ACC112 (cell line): ENCODE measurements around the gene GNAZ.

ENCODE experiments used
- H2AFZ ChIP-seq: fragments of 200-600 bp; sonication (generic); one replicate; pipeline ENCODE4 v1.6.0; 2017; ENCODE audit warnings: antibody characterized with exemption, low read length; ENCODE audit not compliant: unreplicated experiment
- H3K27ac ChIP-seq: fragments of 200-600 bp; sonication (generic); 2 replicates; pipeline ENCODE4 v1.5.1; 2014; ENCODE audit warnings: low read depth, mild to moderate bottlenecking, antibody characterized with exemption, low read length, moderate library complexity
- H3K27me3 ChIP-seq: fragments of 200-600 bp; sonication (generic); 2 replicates; pipeline ENCODE4 v1.6.1; 2014; ENCODE audit warnings: mild to moderate bottlenecking, antibody characterized with exemption, low read length, moderate library complexity, mixed read lengths; ENCODE audit not compliant: insufficient read depth
- H3K36me3 ChIP-seq: fragments of 200-600 bp; sonication (generic); 2 replicates; pipeline ENCODE4 v1.6.1; 2016; ENCODE audit warnings: mild to moderate bottlenecking, antibody characterized with exemption, low read length, moderate library complexity, mixed read lengths; ENCODE audit not compliant: insufficient read depth
- H3K4me1 ChIP-seq: fragments of 200-600 bp; sonication (generic); one replicate; pipeline ENCODE4 v1.6.1; 2016; ENCODE audit warnings: low read length, mixed read lengths; ENCODE audit not compliant: insufficient read depth, unreplicated experiment, control insufficient read depth
- H3K4me3 ChIP-seq: fragments of 200-600 bp; sonication (generic); 2 replicates; pipeline ENCODE4 v1.5.1; 2014; ENCODE audit warnings: mild to moderate bottlenecking, low read depth, low read length
- H3K79me2 ChIP-seq: fragments of 200-600 bp; sonication (generic); one replicate; pipeline ENCODE4 v1.6.0; 2016; ENCODE audit warnings: low read length; ENCODE audit not compliant: control insufficient read depth, unreplicated experiment, insufficient read depth

GNAZ gene

DNA sequence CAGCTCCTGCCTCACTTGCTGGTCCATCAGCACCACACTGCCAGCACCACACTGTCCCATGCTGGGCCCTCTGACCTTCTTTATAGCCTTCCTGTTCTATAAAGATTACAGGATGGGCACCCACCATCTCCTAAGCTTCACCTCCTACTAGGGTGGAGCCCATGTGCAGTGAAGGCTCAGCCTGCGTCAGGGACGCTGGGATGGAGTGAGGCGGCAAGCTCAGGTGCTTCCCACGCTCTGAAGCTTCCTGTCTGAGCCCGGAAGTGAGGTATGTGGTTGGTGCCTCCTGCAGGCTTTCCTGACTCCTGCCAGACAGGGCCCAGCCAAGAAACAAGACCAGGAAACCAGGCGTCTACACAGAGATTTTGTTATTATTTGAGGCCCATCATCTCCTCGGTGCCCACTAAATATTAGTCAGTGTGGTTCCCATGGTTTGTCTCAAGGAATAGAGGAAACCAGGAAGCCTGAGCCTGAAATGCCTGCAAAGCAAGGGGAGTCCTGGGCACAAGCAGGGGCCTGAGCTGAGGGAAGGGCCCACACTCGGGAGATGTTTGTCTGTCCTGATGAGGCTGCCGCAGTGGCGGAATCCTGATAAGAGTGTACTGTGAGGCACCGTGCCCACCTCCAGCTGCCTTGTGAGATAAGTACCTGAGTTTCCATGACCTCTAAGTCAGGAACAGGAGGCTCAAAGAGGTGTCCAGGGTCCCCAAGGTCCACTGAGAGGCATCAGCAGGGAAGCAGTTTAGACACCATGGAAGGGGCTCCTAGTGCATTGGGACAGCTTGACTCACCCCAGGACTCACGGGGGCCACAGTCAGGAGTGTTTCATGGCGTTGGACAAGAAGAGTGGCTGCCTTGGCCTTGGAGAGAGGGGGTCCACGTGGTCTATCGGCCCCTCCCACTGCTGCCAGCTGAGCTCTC lies 49.4 kb downstream of the GNAZ start:
- Histone ChIP-seq H3K27me3 (no peaks in the 10 kb centered on the region), H3K27ac (no peak overlapping the region), H3K79me2 (no peaks in the 10 kb centered on the region), H2AFZ (no peak overlapping the region), H3K4me3 (no peak overlapping the region), H3K36me3 (no peaks in the 10 kb centered on the region), H3K4me1 (no peaks in the 10 kb centered on the region)

DNA sequence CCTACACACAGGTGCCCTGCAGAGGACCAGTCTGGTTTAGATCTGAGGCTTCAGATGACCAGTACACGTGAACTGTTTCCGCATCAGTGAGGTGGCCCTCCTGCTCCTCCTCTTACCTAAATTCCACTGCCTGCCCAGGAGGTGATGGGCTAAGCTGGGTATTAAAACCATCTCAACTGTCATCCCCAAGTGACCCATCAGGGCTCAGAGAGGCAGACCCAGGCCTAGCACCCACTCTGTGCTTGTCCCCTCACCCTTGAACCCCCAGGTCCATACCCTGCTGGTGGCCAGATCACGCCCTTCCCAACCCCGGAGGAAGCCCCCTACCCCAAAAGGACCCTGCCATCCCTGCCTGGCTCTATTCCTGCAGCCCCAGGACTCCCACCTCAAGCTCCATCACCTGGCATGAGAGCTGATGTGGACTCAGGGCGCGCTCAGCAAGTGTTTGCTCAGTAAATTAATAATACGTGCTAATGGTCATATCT lies 50.1 kb downstream of the GNAZ start:
- Histone ChIP-seq H3K27me3 (no peaks in the 10 kb centered on the region), H3K4me3 (no peak overlapping the region), H3K36me3 (no peaks in the 10 kb centered on the region), H3K79me2 (no peaks in the 10 kb centered on the region), H3K27ac (no peak overlapping the region), H3K4me1 (no peaks in the 10 kb centered on the region), H2AFZ (no peak overlapping the region)

DNA sequence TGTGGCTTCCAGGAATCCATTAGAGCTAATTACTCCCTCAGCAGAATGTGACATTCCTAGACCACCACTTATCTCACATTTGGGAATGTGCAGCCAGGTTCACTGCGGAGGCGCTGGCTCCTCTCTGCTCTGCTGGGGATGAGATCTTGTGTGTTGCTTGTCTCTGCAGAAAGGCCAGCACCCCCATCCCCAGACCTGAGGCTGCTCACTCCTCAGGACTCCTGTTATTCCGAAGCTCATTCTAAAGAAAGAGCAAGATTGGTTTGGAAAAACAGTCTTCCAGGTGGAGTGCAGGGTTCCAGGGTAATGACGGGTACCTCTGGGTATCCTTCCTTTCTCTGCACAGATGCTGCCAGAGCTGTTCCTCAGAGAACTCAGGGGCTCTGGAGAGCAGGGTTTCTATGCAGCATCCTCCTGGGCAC lies 50.7 kb downstream of the GNAZ start:
- Histone ChIP-seq H3K27ac (no peak overlapping the region), H3K4me3 (no peak overlapping the region), H2AFZ (no peak overlapping the region), H3K27me3 (no peaks in the 10 kb centered on the region), H3K79me2 (no peaks in the 10 kb centered on the region), H3K36me3 (no peaks in the 10 kb centered on the region), H3K4me1 (no peaks in the 10 kb centered on the region)

DNA sequence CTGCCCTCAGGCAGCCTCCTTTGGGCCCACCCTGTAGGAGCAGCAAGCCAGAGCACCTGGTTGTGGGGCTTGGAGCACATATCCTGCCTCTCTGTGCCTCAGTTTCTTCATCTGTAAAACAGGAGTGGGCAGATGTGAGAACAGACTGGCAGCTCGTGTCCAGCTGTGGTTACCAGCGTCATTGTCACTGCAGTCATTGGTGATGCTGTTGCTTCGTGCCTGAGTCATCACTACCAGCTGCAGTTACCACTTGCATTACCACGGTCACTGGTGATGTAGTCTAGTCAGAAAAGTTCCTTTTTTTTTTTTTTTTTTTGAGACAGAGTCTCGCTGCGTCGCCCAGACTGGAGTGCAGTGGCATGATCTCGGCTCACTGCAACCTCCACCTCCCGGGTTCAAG lies 51.1 kb downstream of the GNAZ start:
- Histone ChIP-seq H3K4me3 (no peak overlapping the region), H3K36me3 (no peaks in the 10 kb centered on the region), H3K27ac (no peak overlapping the region), H3K4me1 (no peaks in the 10 kb centered on the region), H2AFZ (no peak overlapping the region), H3K27me3 (no peaks in the 10 kb centered on the region), H3K79me2 (no peaks in the 10 kb centered on the region)

DNA sequence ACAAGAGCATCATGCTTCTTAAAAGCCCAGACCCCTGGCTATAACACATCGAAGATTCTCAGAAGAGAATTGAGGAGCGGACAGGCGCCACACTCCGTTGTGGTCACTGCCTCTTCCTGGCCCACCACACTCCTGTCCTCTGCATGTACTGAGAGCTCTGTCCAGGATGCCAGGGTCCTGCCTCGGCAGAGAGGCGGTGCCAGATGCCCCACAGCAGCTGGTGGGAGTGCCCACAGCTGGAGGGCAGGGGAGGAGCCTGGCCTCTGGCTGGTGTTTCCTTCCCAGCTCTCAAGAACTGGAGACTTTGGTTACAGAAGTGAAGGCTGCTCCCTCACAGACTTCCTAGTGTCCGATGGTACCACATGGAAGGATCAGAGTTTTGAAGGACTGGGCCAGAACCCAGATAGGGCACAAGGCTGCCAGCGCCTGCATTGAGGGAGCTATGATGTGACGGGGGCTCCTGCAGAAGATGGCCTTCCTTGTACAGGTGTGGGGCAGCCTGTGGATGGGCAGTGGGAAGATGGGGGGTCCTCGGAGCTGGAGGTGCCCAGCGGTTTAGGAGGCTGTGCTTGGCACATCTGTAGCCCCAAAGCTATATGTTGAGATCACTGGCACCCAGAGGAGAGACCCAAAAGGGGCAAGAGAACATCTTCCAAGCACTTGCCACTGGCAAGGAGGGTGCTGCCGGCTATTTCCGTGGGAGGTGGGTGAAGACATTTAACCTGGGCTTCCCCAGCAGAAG lies 52.1 kb downstream of the GNAZ start:
- H3K79me2 ChIP-seq = no peaks in the 10 kb centered on the region
- no peaks in the 10 kb centered on the region for H3K36me3 ChIP-seq
- no peaks in the 10 kb centered on the region for H3K27me3 ChIP-seq
- H2AFZ ChIP-seq = no peak overlapping the region
- H3K4me3 ChIP-seq = no peak overlapping the region
- no peak overlapping the region for H3K27ac ChIP-seq
- H3K4me1 ChIP-seq = no peaks in the 10 kb centered on the region

DNA sequence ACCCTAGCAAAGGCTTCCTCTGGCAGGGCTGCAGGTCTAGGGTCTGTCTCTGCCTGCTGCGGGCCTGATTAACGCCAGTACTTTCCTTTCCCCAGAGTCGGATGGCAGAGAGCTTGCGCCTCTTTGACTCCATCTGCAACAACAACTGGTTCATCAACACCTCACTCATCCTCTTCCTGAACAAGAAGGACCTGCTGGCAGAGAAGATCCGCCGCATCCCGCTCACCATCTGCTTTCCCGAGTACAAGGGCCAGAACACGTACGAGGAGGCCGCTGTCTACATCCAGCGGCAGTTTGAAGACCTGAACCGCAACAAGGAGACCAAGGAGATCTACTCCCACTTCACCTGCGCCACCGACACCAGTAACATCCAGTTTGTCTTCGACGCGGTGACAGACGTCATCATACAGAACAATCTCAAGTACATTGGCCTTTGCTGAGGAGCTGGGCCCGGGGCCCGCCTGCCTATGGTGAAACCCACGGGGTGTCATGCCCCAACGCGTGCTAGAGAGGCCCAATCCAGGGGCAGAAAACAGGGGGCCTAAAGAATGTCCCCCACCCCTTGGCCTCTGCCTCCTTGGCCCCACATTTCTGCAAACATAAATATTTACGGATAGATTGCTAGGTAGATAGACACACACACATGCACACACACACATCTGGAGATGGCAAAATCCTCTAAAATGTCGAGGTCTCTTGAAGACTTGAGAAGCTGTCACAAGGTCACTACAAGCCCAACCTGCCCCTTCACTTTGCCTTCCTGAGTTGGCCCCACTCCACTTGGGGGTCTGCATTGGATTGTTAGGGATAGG lies 52.9 kb downstream of the GNAZ start:
- Histone ChIP-seq H3K27ac (no peak overlapping the region), H3K79me2 (no peaks in the 10 kb centered on the region), H3K27me3 (no peaks in the 10 kb centered on the region), H3K36me3 (no peaks in the 10 kb centered on the region), H3K4me1 (no peaks in the 10 kb centered on the region), H3K4me3 (no peak overlapping the region), H2AFZ (no peak overlapping the region)

DNA sequence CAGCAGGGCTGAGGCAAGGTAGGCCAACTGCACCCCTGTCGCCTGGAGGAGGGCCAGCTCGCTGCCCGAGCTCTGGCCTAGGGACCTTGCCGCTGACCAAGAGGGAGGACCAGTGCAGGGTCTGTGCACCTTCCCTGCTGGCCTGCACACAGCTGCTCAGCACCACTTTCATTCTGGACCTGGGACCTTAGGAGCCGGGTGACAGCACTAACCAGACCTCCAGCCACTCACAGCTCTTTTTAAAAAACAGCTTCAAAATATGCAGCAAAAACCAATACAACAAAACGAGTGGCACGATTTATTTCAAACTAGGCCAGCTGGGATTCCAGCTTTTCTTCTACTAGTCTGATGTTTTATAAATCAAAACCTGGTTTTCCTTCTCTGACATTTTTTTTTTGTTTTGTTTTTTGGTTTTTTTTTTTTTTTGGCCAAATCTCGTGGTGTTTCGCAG lies 53.5 kb downstream of the GNAZ start:
- no peak overlapping the region for H3K4me3 ChIP-seq
- H3K4me1 ChIP-seq = no peaks in the 10 kb centered on the region
- no peaks in the 10 kb centered on the region for H3K27me3 ChIP-seq
- no peak overlapping the region for H3K27ac ChIP-seq
- no peak overlapping the region for H2AFZ ChIP-seq
- no peaks in the 10 kb centered on the region for H3K36me3 ChIP-seq
- no peaks in the 10 kb centered on the region for H3K79me2 ChIP-seq

DNA sequence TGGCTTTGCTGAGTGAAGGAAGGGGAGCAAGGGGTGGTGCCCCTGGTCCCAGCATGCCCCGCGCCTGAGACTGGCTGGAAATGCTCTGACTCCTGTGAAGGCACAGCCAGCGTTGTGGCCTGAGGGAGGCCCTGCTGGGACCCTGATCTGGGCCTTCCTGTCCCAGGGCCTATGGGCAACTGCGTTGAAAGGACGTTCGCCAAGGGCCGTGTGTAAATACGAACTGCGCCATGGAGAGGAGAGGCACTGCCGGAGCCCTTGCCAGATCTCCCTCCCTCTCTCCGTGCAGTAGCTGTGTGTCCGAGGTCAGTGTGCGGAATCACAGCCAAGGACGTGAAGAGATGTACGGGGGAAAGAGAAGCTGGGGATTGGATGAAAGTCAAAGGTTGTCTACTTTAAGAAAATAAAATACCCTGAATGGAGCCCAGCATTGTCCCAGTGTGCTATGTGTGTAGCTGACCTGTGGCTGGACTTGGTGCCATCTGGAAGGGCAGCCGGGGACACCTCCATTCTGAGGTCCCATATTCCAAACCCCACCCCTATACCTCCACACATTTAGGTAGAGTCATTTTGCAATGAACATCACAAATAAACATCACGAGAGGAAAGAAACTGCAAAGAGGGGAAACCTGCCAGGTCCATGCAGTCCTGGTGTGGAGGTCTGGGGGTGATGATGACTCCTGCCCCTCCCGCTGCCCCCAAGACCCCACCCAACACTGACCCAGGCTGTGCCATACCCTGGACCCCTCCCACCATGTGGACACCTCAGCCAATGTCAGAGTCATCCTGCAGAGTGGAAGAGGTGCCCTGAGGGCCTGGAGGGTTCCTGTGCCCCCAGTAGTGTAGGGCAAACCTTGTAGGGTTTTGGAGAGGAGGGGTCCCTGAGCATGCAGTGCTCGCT lies 54.5 kb downstream of the GNAZ start:
- no peaks in the 10 kb centered on the region for H3K4me1 ChIP-seq
- H3K79me2 ChIP-seq = no peaks in the 10 kb centered on the region
- H2AFZ ChIP-seq = no peak overlapping the region
- H3K27me3 ChIP-seq = no peaks in the 10 kb centered on the region
- H3K27ac ChIP-seq = no peak overlapping the region
- H3K4me3 ChIP-seq = no peak overlapping the region
- H3K36me3 ChIP-seq = no peaks in the 10 kb centered on the region

DNA sequence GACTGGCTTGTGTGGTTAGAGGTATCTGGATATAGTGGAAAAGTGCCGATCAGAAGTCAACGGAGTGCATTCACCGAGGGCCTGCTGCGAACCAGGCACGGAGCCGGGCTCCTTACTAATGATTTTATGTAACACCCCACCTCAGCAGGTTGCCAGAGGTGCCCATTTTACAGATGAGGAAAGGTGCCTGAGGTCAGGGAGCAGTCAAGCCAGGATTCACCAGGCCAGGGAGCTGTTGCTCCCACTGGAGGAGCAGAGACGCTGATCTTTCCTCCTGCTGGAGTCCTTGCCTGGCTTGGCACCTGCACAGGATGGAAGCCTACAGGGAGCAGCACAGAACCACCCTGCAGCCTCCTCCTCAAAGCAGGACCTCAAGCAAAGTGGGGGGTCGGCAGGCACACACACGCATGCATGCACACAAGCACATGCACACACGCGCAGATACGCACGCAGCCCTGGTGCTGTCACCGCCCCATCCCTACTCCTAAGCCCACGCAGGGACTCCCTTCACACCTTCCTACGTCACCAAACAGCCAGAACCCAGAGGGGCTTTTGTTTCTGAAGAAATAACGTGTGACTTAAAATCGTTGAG lies 55.3 kb downstream of the GNAZ start:
- Histone ChIP-seq H3K27me3 (no peaks in the 10 kb centered on the region), H3K79me2 (no peaks in the 10 kb centered on the region), H3K27ac (no peak overlapping the region)

More for the DNA sequence above, 55.3 kb downstream of the GNAZ start:
- Histone ChIP-seq H3K4me1 (no peaks in the 10 kb centered on the region), H3K4me3 (no peak overlapping the region), H2AFZ (no peak overlapping the region), H3K36me3 (no peaks in the 10 kb centered on the region)
